Measurements from ENCODE around the gene ALKBH4.

Gene ALKBH4

DNA sequence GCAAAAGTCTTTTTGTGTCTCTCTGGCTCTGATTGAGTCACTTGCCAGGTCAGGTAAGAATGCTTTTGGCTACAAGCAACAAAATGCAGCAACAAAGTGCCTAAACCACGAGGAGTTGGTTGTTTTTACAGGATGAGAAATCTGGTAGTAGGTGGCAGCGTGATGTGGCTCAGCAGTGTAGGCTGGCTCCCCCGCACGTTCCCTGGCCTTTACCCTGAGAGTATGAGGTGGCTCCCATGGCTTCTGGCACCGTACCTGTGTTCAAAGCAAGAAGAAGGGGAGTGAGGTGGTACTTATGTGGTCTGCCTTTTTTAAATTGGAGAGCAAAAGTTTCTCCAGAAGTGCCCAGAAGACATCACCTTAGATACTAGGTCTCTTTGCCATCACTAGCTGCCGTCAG lies 56.8 kb downstream of the ALKBH4 start:
- no peak for DNase-seq (ENCODE audit: low read depth)

More for the DNA sequence above, 56.8 kb downstream of the ALKBH4 start:
- TF ChIP-seq, protein P1, sequence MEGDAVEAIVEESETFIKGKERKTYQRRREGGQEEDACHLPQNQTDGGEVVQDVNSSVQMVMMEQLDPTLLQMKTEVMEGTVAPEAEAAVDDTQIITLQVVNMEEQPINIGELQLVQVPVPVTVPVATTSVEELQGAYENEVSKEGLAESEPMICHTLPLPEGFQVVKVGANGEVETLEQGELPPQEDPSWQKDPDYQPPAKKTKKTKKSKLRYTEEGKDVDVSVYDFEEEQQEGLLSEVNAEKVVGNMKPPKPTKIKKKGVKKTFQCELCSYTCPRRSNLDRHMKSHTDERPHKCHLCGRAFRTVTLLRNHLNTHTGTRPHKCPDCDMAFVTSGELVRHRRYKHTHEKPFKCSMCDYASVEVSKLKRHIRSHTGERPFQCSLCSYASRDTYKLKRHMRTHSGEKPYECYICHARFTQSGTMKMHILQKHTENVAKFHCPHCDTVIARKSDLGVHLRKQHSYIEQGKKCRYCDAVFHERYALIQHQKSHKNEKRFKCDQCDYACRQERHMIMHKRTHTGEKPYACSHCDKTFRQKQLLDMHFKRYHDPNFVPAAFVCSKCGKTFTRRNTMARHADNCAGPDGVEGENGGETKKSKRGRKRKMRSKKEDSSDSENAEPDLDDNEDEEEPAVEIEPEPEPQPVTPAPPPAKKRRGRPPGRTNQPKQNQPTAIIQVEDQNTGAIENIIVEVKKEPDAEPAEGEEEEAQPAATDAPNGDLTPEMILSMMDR (conservative IDR thresholded peaks at IDR 0.05; ENCODE audit: low read depth, low read length): no peak
- H3K4me3 ChIP-seq (ENCODE audit: low read length): no peak overlapping the region
